ENCODE measurements around the gene TUBA1C.

GRCh38 chr12:49232940-49233841 lies 31.7 kb upstream of the TUBA1C start:
- TF ChIP-seq, protein P1, sequence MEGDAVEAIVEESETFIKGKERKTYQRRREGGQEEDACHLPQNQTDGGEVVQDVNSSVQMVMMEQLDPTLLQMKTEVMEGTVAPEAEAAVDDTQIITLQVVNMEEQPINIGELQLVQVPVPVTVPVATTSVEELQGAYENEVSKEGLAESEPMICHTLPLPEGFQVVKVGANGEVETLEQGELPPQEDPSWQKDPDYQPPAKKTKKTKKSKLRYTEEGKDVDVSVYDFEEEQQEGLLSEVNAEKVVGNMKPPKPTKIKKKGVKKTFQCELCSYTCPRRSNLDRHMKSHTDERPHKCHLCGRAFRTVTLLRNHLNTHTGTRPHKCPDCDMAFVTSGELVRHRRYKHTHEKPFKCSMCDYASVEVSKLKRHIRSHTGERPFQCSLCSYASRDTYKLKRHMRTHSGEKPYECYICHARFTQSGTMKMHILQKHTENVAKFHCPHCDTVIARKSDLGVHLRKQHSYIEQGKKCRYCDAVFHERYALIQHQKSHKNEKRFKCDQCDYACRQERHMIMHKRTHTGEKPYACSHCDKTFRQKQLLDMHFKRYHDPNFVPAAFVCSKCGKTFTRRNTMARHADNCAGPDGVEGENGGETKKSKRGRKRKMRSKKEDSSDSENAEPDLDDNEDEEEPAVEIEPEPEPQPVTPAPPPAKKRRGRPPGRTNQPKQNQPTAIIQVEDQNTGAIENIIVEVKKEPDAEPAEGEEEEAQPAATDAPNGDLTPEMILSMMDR (IDR thresholded peaks at IDR 0.05), result no peak
- no peak for TF ChIP-seq EZH2phosphoT487 (IDR thresholded peaks at IDR 0.05)

Data from neural progenitor cell (in vitro differentiated cells).